H9 (cell line): ENCODE measurements around the gene CCL3. TPM values are rescaled to one million over a fixed set of nuclear protein-coding genes. Genes with fewer than 3 reads are reported as not detected.

ENCODE experiments used
- DNase-seq: peaks from one replicate; pipeline ENCODE4 v3.0.0-alpha.2; 2017
- H2AFZ ChIP-seq: one replicate; pipeline ENCODE4 v1.6.1; 2013; ENCODE audit warnings: mild to moderate bottlenecking, low read length, control low read depth, moderate library complexity
- H2AK5ac ChIP-seq: 2 replicates; pipeline ENCODE4 v1.6.1; 2013; ENCODE audit warnings: low read length, control low read depth, mixed read lengths; ENCODE audit not compliant: insufficient read length
- H2BK120ac ChIP-seq: one replicate; pipeline ENCODE4 v1.6.1; 2013; ENCODE audit warnings: low read depth, mild to moderate bottlenecking, low read length, control low read depth, inconsistent platforms; ENCODE audit not compliant: poor library complexity, severe bottlenecking
- H2BK12ac ChIP-seq: 2 replicates; pipeline ENCODE4 v1.6.1; 2013; ENCODE audit warnings: low read length, control low read depth, mixed read lengths, low read depth; ENCODE audit not compliant: insufficient read length
- H2BK15ac ChIP-seq: 2 replicates; pipeline ENCODE4 v1.6.1; 2013; ENCODE audit warnings: low read depth, low read length, control low read depth
- H2BK20ac ChIP-seq: one replicate; pipeline ENCODE4 v1.6.1; 2013; ENCODE audit warnings: low read depth, mild to moderate bottlenecking, low read length, control low read depth, inconsistent platforms; ENCODE audit not compliant: poor library complexity, severe bottlenecking
- H2BK5ac ChIP-seq: 2 replicates; pipeline ENCODE4 v1.6.1; 2013; ENCODE audit warnings: low read length, control low read depth, mixed read lengths; ENCODE audit not compliant: insufficient read length
- H3K14ac ChIP-seq: 2 replicates; pipeline ENCODE4 v1.6.1; 2013; ENCODE audit warnings: low read length, control low read depth; ENCODE audit not compliant: insufficient read depth
- H3K18ac ChIP-seq: 2 replicates; pipeline ENCODE4 v1.6.1; 2013; ENCODE audit warnings: low read depth, mild to moderate bottlenecking, mixed read lengths, low read length, control low read depth; ENCODE audit not compliant: insufficient read length
- H3K23ac ChIP-seq: 2 replicates; pipeline ENCODE4 v1.6.1; 2013; ENCODE audit warnings: low read length, control low read depth, mixed read lengths, low read depth; ENCODE audit not compliant: insufficient read length
- H3K23me2 ChIP-seq: 2 replicates; pipeline ENCODE4 v1.6.1; 2013; ENCODE audit warnings: low read depth, mild to moderate bottlenecking, mixed read lengths, low read length, control low read depth; ENCODE audit not compliant: insufficient read length, poor library complexity, severe bottlenecking
- H3K27ac ChIP-seq: 2 replicates; pipeline ENCODE4 v1.5.1; 2013; ENCODE audit warnings: low read length, control low read depth, mixed read lengths, low read depth; ENCODE audit not compliant: insufficient read length
- H3K27me3 ChIP-seq: 2 replicates; pipeline ENCODE4 v1.6.1; 2013; ENCODE audit warnings: low read length, control low read depth, inconsistent platforms; ENCODE audit not compliant: insufficient read depth
- H3K4ac ChIP-seq: 2 replicates; pipeline ENCODE4 v1.6.1; 2013; ENCODE audit warnings: low read depth, mild to moderate bottlenecking, control low read depth, inconsistent platforms, low read length, moderate library complexity
- H3K4me1 ChIP-seq: 2 replicates; pipeline ENCODE4 v1.6.1; 2013; ENCODE audit warnings: low read length, control low read depth, inconsistent platforms; ENCODE audit not compliant: insufficient read depth
- H3K4me2 ChIP-seq: 2 replicates; pipeline ENCODE4 v1.6.1; 2013; ENCODE audit warnings: low read length, control low read depth, mixed read lengths; ENCODE audit not compliant: insufficient read length, insufficient read depth
- H3K56ac ChIP-seq: 2 replicates; pipeline ENCODE4 v1.6.1; 2013; ENCODE audit warnings: low read depth, mild to moderate bottlenecking, mixed read lengths, low read length, control low read depth; ENCODE audit not compliant: insufficient read length
- H3K79me1 ChIP-seq: 2 replicates; pipeline ENCODE4 v1.6.1; 2013; ENCODE audit warnings: low read depth, mild to moderate bottlenecking, moderate library complexity, low read length, control low read depth, inconsistent platforms; ENCODE audit not compliant: insufficient read depth, poor library complexity, severe bottlenecking
- H3K79me2 ChIP-seq: 2 replicates; pipeline ENCODE4 v1.6.1; 2013; ENCODE audit warnings: low read length, control low read depth, inconsistent platforms; ENCODE audit not compliant: insufficient read depth
- H3K9ac ChIP-seq: 2 replicates; pipeline ENCODE4 v1.6.1; 2013; ENCODE audit warnings: low read length, control low read depth, mixed read lengths; ENCODE audit not compliant: insufficient read length; ENCODE audit errors: extremely low read depth
- H3K9me3 ChIP-seq: one replicate; pipeline ENCODE4 v1.6.1; 2013; ENCODE audit warnings: low read depth, low read length, inconsistent platforms; ENCODE audit not compliant: control insufficient read depth
- H3T11ph ChIP-seq: one replicate; pipeline ENCODE4 v1.6.1; 2013; ENCODE audit warnings: mild to moderate bottlenecking, low read length, control low read depth, inconsistent platforms
- H4K20me1 ChIP-seq: one replicate; pipeline ENCODE4 v1.6.1; 2013; ENCODE audit not compliant: control insufficient read depth, insufficient read length, insufficient read depth
- H4K5ac ChIP-seq: 2 replicates; pipeline ENCODE4 v1.6.1; 2013; ENCODE audit warnings: low read depth, mild to moderate bottlenecking, mixed read lengths, low read length, control low read depth; ENCODE audit not compliant: insufficient read length
- H4K8ac ChIP-seq: replicated peaks from 2 replicates; pipeline ENCODE4 v1.6.1; 2013; ENCODE audit warnings: low read length, control low read depth, mixed read lengths, low read depth; ENCODE audit not compliant: insufficient read length
- H4K91ac ChIP-seq: 2 replicates; pipeline ENCODE4 v1.6.1; 2013; ENCODE audit warnings: low read depth, mild to moderate bottlenecking, moderate library complexity, mixed read lengths, low read length, control low read depth; ENCODE audit not compliant: insufficient read length
- H3K27ac Mint-ChIP-seq, 3 experiments: 2 replicates in 2 of 3; 3 replicates in 1 of 3; pipeline ENCODE4 v1.8.0; 2020 to 2021; ENCODE audit warnings: mixed read lengths in 3 of 3, mild to moderate bottlenecking in 1 of 3, moderate library complexity in 1 of 3
- H3K27me3 Mint-ChIP-seq: 2 replicates; pipeline ENCODE4 v1.8.0; 2021; ENCODE audit warnings: low read depth, mild to moderate bottlenecking, moderate library complexity, mixed read lengths
- H3K36me3 Mint-ChIP-seq, 3 experiments: 2 replicates in 2 of 3; 3 replicates in 1 of 3; pipeline ENCODE4 v1.8.0; 2020 to 2021; ENCODE audit warnings: low read depth in 3 of 3, mixed read lengths in 3 of 3; ENCODE audit not compliant: insufficient read depth in 1 of 3
- H3K4me1 Mint-ChIP-seq, 2 experiments: 2 replicates each; pipeline ENCODE4 v1.8.0; 2020; ENCODE audit warnings: mixed read lengths in 2 of 2
- H3K4me3 Mint-ChIP-seq, 2 experiments: 2 replicates in 1 of 2; 3 replicates in 1 of 2; pipeline ENCODE4 v1.8.0; 2020 to 2021; ENCODE audit warnings: mild to moderate bottlenecking in 2 of 2, mixed read lengths in 2 of 2, moderate library complexity in 1 of 2
- H3K9me3 Mint-ChIP-seq, 2 experiments: 2 replicates in 1 of 2; 3 replicates in 1 of 2; pipeline ENCODE4 v1.8.0; 2020; ENCODE audit warnings: mild to moderate bottlenecking in 2 of 2, mixed read lengths in 2 of 2, moderate library complexity in 1 of 2
- WGBS: extraction: QIAGEN DNeasy Blood & Tissue Kit; methylation state at CpG from one replicate; pipeline ENCODE4 v1.1.7; 2013; ENCODE audit warnings: missing lambda C conversion rate, low lambda C conversion rate, mixed read lengths; ENCODE audit not compliant: insufficient read length; ENCODE audit errors: extremely low coverage; 5-methylcytosine and 5-hydroxymethylcytosine counted together
- total RNA-seq: library from RNA; stranded (reverse); gene quantifications from 2 replicates; pipeline ENCODE4 v1.2.1, GENCODE V29; 2021
- TF ChIP-seq, protein P1 (sequence below): fragments of 200-600 bp; sonication (generic); conservative IDR thresholded peaks from 3 replicates; pipeline ENCODE4 v1.8.0; 2021; ENCODE audit warnings: antibody characterized with exemption, mild to moderate bottlenecking

Gene CCL3
- total RNA-seq, 1 experiment from 2014 or later, result not detected

DNA sequence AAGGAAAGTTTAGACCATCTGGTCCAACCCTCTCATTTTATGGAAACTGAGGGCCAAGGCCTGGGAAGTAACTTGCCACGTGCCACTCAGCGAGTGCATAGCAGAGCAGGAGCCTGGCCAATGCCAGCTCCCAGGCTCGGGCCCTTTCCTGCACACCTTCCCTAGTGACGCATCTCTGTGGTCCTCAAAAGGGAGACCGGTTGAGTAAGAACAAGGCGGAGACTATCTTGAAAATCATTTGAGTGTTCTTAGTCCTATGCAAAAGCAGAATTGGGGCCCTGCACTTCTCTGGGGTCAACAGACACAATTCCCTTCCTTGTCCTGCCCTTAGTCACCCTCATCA lies 16.5 kb upstream of the CCL3 start:
- WGBS, result no CpG with 5 or more reads among the region's 6 CpGs

More for the DNA sequence above, 16.5 kb upstream of the CCL3 start:
- Histone ChIP-seq H3K79me1 (no peaks in the 10 kb centered on the region), H2BK5ac (no peak overlapping the region), H3K79me2 (no peaks in the 10 kb centered on the region), H4K8ac (no peak overlapping the region), H2BK120ac (no peak overlapping the region), H3K23me2 (no peaks in the 10 kb centered on the region), H3K4me2 (no peak overlapping the region), H3K9me3 (no peaks in the 10 kb centered on the region), H3K4me1 (no peaks in the 10 kb centered on the region), H4K91ac (no peak overlapping the region), H2AFZ (no peak overlapping the region), H3K27ac (no peak overlapping the region), H2BK15ac (no peak overlapping the region), H2AK5ac (no peak overlapping the region), H4K20me1 (no peaks in the 10 kb centered on the region), H2BK20ac (no peak overlapping the region), H3K14ac (no peak overlapping the region), H4K5ac (no peak overlapping the region), H2BK12ac (no peak overlapping the region), H3K4ac (no peak overlapping the region), H3K23ac (no peak overlapping the region), H3K27me3 (no peaks in the 10 kb centered on the region), H3K9ac (no peak overlapping the region), H3K56ac (no peak overlapping the region), H3T11ph (no peak overlapping the region), H3K18ac (no peak overlapping the region)
- TF ChIP-seq, protein P1, sequence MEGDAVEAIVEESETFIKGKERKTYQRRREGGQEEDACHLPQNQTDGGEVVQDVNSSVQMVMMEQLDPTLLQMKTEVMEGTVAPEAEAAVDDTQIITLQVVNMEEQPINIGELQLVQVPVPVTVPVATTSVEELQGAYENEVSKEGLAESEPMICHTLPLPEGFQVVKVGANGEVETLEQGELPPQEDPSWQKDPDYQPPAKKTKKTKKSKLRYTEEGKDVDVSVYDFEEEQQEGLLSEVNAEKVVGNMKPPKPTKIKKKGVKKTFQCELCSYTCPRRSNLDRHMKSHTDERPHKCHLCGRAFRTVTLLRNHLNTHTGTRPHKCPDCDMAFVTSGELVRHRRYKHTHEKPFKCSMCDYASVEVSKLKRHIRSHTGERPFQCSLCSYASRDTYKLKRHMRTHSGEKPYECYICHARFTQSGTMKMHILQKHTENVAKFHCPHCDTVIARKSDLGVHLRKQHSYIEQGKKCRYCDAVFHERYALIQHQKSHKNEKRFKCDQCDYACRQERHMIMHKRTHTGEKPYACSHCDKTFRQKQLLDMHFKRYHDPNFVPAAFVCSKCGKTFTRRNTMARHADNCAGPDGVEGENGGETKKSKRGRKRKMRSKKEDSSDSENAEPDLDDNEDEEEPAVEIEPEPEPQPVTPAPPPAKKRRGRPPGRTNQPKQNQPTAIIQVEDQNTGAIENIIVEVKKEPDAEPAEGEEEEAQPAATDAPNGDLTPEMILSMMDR, result no peak
- H3K27me3 Mint-ChIP-seq, result peaks cover 11% of the 10 kb centered on the region
- DNase-seq, result peak; percentile 7
- no peak overlapping the region for H3K27ac Mint-ChIP-seq
- peaks cover 0 to 3% of the 10 kb centered on the region in 2 experiments; a peak in 1 of 5 replicates for H3K9me3 Mint-ChIP-seq
- peaks cover 8 to 17% of the 10 kb centered on the region in 2 experiments for H3K4me1 Mint-ChIP-seq
- H3K36me3 Mint-ChIP-seq, result no peaks in the 10 kb centered on the region
- no peak overlapping the region for H3K4me3 Mint-ChIP-seq
